Activated CD4-positive, alpha-beta T cell treated with anti-CD3 and anti-CD28 coated beads, Interleukin-2, amount 50 U/mL, for 4 hours (primary cell): Measurements from ENCODE around the gene TRDN.
"Not testable (repeated sequence)": the region's sequence is repeated elsewhere in the genome, so short reads cannot be mapped to it uniquely, and the experiment has no call there.

Experiments used
- DNase-seq, 2 experiments: peaks; one replicate each; pipeline ENCODE4 v3.0.0-alpha.2; 2020

The TRDN gene

DNA sequence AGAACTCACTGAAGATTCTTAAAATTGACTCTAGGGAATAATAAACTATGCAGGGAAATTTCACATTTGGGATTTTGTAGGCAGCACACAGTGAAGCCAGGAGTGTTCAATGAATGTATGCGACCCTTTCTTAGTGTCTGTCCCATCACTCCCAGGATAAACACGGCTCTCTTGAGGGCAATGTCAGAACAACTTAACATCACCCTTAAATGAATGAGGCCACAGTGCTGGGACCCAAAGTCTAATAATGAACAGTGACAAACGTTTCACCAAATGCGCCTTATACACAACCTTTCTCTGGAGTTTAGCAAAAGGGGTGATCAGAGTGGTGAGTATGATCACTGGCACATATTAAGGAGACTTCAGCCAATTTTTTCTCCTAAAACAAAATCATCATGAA lies 403.4 kb downstream of the TRDN start:
- DNase-seq: no peak

DNA sequence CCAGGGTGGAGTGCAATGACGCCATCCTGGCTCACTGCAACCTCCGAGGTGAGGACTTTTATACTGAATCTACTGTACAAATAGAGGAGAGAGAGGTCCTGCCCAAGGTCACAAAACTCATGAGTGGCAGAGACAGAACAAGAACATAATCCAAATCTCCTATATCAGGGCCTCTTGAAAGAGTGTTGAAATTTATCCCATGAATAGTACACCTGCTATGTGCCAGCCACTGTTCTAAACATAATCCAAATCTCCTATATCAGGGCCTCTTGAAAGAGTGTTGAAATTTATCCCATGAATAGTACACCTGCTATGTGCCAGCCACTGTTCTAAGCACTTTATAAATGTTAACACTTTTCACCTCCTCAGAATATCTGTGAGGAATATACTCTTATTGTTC lies 409.0 kb downstream of the TRDN start:
- not testable (repeated sequence) for DNase-seq

DNA sequence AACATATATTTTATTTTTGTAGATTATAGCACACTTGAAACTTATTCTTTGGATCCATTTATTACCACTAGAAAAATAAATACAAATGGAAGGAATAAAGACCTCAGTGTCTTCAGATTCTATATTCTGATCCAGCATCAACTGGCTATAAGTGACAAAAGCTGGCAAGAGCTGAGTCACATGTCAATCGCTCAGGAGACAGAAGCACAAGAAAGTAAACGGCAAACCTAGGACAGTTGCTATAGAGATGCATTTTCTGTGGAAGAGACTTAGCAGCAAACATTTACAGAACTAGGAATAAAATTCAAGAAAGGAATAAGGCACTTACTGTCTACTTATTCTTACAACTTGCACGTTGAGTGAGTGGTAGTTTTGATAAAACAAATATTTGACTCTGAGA lies 410.4 kb downstream of the TRDN start:
- no peak for DNase-seq

DNA sequence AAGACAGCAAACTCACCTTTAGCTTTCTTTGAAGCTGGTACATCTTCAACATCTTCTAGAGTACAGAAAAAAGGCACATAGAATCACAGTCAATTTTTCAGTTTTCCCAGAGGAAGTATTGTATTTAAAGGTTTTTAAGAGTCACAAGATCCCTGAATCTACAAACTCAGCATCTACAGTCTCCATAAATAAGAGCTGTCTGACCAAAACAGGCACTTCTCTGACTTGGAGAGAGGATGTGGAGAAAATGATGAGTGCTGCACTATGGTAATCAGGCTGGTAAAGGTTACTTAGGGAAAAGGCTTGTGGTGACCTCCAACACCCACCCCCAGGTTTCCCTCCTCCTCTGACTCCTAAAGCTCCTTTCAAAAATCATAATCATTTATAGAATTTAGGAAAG lies 412.7 kb downstream of the TRDN start:
- DNase-seq: no peak

DNA sequence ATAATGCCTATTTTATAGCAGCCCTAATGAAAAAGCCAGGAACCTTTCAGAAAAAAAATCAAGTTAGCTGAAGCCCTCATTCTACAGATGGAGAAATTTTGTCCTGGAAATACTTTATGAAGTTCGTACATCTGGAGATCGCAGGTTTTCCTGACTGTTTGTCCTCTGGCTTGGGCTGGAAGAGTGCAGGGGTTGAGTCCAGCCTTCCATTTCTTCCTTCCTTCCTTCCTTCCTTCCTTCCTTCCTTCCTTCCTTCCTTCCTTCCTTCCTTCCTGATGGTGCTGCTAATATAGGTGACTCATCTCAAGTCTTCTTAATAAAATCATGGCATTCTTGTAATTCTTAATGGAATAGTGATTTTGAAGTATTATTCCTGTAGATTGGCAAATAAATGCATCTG lies 413.3 kb downstream of the TRDN start:
- no peak for DNase-seq

DNA sequence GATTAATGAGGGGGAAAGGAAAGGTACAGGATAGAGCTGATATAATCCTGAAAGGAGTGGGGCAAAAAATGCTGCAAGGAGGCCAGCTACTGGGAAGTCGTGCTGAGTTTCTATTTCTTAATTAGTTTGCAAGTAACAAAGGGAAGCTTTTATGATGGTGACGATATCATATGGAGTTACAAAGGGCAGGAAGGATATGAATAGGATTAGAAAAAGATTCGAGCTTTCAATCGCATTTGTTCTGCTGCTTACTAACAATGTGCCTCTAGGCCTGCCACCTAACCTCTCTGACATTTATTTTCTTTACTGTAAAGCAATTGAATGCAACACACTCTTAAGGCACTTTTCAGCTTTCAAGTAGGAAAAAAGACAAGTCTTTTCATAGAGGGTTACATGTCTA lies 421.5 kb downstream of the TRDN start:
- no peak for DNase-seq

DNA sequence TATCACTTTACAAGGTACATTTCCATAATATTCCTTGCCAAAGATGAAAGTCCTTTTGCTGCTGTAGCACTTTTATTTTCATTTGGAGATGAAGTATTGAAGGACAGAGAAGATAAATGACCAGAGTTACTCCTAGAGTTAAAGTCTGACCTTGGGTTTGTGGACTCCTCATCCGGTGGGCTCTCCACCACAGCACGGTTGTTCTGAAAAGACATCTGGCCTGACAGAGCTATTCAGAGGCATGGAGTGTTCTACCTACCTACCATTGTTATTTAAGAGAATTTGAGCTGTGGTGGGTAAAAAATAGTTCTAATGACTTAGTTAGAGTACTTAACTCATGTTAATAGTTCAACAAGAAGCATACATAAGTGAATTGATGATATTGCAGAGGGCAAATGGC lies 422.3 kb downstream of the TRDN start:
- no peak for DNase-seq

DNA sequence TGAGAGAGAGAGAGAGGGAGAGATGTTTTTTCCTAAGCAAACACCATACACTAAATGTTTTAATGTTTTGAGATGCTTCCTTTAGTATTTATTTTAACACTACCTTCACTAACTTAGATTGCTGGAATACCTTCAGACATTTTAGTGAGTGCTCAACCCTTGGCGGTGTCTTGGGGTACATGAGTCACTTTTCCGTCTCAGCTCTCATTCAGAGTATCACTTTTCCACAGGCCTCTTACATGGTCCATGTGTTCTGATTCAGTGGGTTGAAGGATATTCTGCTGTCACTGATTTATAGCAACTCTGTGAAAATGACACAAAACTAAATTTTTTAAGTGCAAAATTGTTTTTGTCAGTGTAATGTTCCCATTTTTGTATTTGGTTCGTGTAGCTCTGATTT lies 422.8 kb downstream of the TRDN start:
- DNase-seq: no peak

DNA sequence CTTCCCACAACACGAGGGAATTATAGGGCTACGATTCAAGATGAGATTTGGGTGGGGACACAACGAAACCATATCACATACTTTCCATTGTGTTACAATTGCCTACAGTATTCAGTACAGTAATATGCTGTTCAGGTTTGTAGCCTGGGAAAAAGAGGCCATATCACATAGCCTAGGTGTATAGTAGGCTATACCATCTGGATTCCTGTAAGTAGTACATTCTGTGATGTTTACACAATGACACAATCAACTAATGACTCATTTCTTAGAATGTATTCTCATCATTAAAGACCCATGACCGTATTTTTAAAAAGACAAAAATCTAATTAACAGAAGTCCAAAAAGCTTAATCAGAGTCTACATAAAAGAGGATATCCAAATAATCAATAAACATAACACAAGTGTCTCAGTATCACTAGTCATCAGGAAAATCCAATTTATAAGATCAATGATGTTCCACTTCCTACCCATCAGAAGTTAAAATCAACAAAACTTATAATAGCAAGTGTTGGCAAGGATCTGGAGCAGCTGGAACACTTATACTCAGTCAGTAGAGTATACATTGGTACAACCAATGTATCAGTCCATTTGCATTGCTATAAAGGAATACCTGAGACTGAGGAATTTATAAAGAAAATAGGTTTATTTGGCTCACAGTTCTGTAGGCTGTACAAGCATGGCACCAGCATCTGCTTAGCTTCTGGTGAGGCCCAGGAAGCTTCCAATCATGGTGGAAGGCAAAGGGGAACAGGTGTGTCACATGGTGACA lies 424.8 kb downstream of the TRDN start:
- no peak for DNase-seq

DNA sequence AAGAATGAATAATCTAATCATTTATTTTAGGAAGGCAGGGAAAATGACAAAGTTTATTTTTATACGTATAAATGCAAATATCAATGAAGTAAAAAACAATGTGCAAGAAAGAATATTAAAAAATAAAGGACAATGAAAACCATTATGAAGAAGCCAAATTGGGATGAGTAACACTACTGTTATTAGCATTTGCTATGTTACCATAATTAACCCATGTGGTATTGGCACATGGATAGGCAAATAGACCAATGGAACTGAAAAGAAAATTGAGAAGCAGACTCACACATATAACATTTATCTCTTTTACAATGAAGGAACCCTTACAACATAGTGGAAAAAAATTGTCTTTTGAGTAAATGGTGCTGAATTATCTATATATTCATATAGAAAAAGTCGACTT lies 426.1 kb downstream of the TRDN start:
- DNase-seq: no peak

DNA sequence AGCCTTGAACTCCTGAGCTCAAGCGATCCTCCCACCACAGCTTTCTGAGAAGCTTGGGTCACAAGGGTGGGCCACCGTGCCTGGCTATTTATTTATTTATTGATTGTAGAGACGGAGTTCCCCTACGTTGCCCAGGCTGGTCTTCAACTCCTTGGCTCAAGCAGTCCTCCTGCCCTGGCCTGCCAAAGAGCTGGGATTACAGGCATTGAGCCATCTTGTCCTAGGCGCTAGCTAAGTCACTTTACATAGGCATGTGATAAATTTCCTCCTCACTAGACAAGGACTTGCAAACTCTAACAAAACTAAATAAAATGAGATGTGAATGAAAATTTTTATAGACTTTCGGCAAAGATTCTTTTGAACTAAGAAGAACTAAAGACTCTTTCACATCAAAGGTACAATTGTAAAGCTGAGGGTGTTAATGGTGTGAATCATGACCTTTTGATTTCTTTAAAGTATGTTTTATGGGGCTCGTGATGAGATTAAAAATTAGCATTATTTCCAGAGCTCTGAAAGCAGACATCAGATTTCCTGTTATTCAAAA lies 428.7 kb downstream of the TRDN start:
- no peak for DNase-seq

DNA sequence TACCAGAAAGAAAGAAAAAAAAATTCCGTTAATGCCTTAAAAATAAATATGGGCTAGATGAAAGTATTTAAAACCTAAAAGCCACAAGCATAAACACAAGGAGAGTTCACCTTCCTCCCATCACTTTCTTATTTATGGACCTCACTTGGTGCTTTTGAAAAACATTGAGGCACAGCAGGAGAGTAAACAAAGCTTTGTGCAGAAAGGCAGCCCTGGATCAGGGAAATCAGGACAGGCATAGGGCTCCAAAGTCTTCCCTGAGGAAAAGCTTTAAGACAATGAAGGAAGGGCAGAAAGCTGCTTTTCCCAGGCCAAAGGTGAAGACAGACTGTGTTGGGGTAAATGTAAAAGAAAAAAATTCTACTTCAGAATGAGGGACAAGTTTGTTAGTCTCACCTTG lies 432.8 kb downstream of the TRDN start:
- no peak for DNase-seq

DNA sequence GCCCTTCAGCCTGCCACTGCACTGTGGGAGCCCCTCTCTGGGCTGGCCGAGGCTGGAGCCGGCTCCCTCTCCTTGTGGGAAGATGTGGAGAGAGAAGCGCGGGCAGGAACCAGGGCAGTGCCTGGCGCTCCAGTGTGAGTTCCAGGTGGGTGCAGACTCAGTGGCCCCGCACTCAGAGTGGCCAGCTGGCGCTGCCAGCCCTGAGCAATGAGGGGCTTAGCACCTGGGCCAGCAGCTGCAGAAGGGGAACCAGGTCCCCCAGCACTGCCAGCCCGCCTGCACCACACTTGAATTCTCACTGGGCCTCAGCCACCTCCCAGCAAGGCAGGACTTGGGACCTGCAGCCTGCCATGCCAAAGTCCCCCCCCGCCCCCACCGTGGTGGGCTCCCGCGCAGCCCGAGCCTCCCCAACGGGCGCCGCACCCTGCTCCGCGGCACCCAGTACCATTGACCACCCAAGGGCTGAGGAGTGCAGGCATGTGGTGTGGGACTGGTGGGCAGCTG lies 434.8 kb downstream of the TRDN start:
- no peak for DNase-seq

DNA sequence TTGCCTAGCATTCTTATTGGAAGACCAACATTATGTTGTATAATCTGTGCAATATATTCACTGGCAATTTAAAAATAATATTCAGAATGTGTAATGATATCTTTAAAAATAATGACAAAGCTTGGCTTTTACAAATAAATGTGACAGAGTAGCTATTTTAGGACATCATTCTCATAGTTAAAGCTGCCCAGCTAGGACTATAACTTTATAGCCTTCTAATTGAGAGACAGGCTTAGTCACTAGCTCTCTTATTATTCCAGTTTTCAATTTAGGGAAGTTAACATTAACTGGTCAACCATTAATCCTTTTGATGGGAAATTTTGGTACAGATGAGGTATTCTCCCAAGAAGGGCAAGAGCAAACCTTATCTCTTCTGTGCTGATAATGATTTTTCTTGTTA lies 443.5 kb downstream of the TRDN start:
- DNase-seq: no peak

DNA sequence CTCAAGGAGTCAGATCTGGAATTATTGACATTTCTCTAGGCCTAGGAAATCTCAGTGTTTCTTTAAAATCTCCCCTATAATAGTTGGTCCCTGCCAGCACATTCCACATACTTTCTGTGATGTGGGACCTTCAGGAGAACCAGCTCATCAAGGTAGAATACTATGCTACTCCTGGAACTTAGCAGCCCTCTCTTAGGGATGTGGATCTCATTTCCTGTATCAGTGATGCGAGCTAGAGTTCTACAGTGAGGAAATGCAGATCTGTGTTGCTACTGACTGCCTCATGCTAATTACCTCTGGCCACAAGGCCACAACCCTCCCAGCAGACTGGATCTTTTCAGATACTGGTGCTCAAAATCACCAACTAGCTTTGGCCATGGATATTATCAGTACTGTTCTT lies 446.9 kb downstream of the TRDN start:
- no peak for DNase-seq

DNA sequence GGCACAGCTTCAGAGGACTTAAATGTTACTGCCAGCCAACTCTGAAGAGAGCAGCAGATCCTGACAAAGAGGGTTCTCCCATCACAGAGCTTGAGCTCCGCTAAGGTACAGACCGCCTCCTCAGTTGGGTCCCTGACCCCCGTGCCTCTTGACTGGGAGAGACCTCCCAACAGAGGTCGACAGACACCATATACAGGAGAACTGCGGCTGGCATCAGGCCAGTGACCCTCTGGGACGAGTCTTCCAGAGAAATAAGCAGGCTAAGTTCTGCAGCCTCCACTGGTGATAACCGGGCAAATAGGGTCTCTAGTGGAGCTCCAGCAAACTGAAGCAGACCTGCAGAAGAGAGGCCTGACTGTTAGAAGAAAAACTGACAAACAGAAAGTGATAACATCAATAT lies 453.8 kb downstream of the TRDN start:
- DNase-seq: no peak

DNA sequence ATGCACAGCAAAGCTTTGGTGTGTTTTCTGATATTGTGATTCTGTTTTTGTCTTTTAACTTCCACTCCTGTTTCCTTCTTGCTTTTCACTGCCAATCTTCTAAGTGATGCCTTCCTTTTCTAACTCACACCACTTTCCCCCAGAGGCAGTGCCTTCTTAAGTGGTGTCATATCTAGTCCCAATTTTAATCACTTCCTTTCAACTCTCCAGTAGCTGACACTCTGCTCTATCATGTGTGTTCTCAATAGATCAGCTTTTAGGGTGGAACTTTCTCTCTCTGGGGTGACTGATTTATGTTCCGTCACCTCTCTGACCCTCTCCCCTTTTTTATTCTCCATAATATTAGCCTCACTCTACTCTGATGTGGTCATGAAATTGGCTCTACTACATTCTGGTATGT lies 460.0 kb downstream of the TRDN start:
- no peak for DNase-seq

DNA sequence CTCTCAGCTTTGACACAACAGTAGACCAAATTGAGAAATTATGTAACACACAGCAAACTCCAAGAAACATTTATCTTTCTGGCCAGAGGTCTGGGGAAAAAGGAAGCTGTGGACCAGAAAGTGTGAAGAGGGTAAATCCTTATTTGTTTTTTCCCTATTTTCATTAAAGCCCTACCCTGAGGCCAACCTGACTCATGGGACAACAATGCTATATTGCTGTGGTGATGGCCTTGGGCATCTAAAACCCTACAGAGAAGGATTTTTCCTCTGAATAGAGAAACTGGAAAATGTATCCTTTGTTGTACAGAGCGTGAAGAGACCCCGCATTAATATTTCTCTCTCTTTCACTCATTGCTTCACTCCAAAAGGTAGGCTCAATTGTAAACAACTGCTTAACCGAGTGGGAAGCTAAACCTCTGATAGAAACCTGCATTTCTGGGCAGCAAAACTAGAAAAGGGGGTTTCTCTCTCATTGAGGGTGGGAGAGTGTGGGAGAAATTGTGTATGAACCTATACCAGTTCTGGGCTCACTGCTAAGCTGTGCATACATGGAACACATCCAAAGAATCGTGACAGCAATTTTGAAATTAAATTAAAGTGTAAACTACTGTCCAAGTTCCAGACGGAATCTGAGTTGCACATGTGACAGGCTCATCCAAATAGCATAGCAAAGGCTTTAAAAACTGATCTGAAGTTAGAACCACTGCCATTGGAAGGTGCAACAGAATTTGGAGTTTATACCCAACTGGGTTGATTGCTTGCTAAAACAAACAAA lies 465.2 kb downstream of the TRDN start:
- DNase-seq: no peak

DNA sequence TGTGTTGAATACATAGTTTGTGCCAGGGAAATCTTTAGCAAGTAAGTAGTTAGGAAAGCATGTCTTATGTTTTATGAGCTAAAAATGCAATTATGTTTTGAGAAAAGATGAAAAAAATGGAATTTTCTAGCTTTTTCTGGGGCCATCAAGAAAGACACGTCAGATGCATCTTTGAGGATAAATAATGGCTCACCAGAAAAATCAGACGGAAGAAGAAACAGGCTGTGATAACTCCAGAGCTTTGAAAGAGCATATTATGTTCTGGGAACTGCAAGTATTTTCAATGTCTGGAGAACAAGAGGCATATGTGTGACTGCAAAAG lies 467.0 kb downstream of the TRDN start:
- no peak for DNase-seq

DNA sequence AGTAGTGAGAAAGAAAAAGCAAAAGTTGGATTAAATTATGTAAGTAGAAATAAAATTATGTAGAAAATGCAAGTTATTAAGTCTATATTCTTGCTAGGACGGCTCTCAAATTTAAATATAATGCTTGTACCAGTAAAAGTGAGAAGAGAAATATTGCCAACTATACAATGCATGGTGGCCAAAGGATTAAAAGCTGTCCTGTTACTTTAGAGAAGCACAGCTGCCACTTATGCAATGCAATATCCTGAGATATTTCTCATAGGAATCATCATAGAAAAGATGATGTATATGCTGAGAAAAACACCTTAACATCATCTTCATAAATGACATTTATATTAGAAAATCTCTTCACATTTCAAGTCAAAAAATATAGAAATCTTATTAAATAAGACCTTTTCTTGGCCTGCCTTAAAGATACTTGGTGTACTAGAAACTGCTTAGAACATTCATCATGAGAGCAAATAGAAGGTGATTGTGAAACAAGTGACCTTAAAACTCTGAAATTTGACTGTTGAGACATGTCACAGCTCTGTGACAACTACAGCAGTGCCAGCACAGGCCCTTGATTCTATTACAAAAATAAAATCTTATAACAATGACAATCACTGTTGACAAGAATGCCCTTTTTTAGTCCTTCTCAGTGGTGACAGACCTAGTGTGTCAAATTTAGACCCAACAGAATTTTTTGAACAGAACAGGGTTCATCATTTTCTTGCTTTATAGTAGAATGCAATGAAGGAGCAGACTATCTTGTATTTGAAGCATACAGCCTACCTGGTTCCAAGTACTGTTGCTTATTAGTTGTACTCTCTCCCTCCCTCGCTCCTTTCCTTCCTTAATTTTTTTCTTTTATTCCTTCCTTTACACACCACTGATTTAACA lies 467.6 kb downstream of the TRDN start:
- no peak for DNase-seq

DNA sequence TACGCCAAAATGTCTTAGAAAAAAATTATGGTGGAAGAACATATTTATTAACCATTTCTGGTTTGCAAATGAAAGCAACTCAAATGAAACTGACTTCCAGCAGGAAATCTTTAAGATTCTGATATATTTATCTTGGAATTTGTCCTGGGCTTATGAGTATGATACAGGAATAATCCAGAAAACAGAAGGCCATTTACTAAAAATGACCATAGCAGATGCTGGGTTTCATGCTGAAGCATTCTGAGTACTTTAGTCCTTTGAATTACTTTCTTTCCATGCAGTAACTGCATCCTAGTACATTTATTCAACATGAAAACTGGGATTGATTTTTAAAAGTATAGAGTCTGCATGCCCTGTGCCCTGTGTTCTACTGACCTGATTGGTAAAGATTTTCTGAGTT lies 468.3 kb downstream of the TRDN start:
- DNase-seq: no peak
